ENCODE data around the gene PTGIR. TPM values are rescaled to one million over a fixed set of nuclear protein-coding genes. Genes with fewer than 3 reads are reported as not detected.

PTGIR gene
- total RNA-seq, 4 donors from 2014 or later: 9.0 to 21.9 (median 12.7) TPM

GRCh38 chr19:46573679-46574498, 51.0 kb downstream of the PTGIR start:
- no peaks in the 10 kb centered on the region for H3K9me3 ChIP-seq
- 84 to 89% methylated on average over 8 of the region's 8 CpGs for WGBS, 2 donors
- TF ChIP-seq POLR2A (IDR thresholded peaks at IDR 0.05) (no peak), CTCF (IDR thresholded peaks at IDR 0.05) (no peak)
- no peaks in the 10 kb centered on the region for H3K27me3 ChIP-seq
- H3K4me1 ChIP-seq: no peaks in the 10 kb centered on the region
- no peak overlapping the region for H3K4me3 ChIP-seq (replicated peaks in 1 of 3)
- intact Hi-C loops (cut with DNase I): no loop called here
- H3K27ac ChIP-seq: no peak overlapping the region
- DNase-seq: no peak
- no peaks in the 10 kb centered on the region for H3K36me3 ChIP-seq

- H3K4me3 ChIP-seq (replicated peaks in 1 of 3): no peak overlapping the region
- no peaks in the 10 kb centered on the region for H3K36me3 ChIP-seq
- no peak for DNase-seq
- intact Hi-C loops (cut with DNase I): no loop called here
- peak in 2 of 6 experiments; percentile 4 to 9 for TF ChIP-seq CTCF (IDR thresholded peaks at IDR 0.05)
- TF ChIP-seq POLR2A (IDR thresholded peaks at IDR 0.05): no peak
- H3K27ac ChIP-seq: no peak overlapping the region
- H3K4me1 ChIP-seq: no peaks in the 10 kb centered on the region
- H3K9me3 ChIP-seq: no peaks in the 10 kb centered on the region
- 47 to 53% methylated on average over 5 of the region's 5 CpGs for WGBS, 2 donors
- no peaks in the 10 kb centered on the region for H3K27me3 ChIP-seq
Measured at GRCh38 chr19:46571495-46571894, 53.4 kb downstream of the PTGIR start.

Other genes with a start within 250 kb of the PTGIR start
- gene CCDC8, start 211.5 kb downstream of the PTGIR start, total RNA-seq: 10 to 100 TPM; 16.8 to 34.9 (median 29.3) TPM
- under 1 TPM in 1 of 4 donors, not detected in 3; 0.11 TPM for gene PNMA8C, start 196.2 kb downstream of the PTGIR start, total RNA-seq
- gene PNMA8A, start 153.5 kb downstream of the PTGIR start, total RNA-seq: 10 to 100 TPM in 3 of 4 donors, 1 to 10 TPM in 1; 8.9 to 33.8 (median 19.5) TPM
- gene PNMA8B, start 129.2 kb downstream of the PTGIR start, total RNA-seq: 1 to 10 TPM; 1.3 to 1.5 (median 1.5) TPM
- 100 to 1,000 TPM; 108 to 190 (median 155) TPM for gene CALM3, start 23.8 kb downstream of the PTGIR start, total RNA-seq
- not detected for gene GNG8, start 11.1 kb upstream of the PTGIR start, total RNA-seq
- gene DACT3, start 36.1 kb upstream of the PTGIR start, total RNA-seq: 1 to 10 TPM; 1.7 to 3.2 (median 2.7) TPM
- gene PRKD2, start 92.0 kb upstream of the PTGIR start, total RNA-seq: 10 to 100 TPM; 23.7 to 40.7 (median 32.7) TPM
- gene FKRP, start 121.0 kb upstream of the PTGIR start, total RNA-seq: 10 to 100 TPM; 20.1 to 40.1 (median 23.1) TPM
- 10 to 100 TPM; 54.1 to 73.4 (median 67.7) TPM for gene STRN4, start 121.4 kb upstream of the PTGIR start, total RNA-seq
- gene SLC1A5, start 163.5 kb upstream of the PTGIR start, total RNA-seq: 10 to 100 TPM in 3 of 4 donors, 1 to 10 TPM in 1; 9.3 to 18.5 (median 11.8) TPM
- gene AP2S1, start 225.8 kb upstream of the PTGIR start, total RNA-seq: 10 to 100 TPM; 29.8 to 98.4 (median 64.1) TPM
- 10 to 100 TPM; 51.2 to 82.9 (median 67.0) TPM for gene ARHGAP35, start 235.9 kb upstream of the PTGIR start, total RNA-seq